GM21737 (cell line): ENCODE data around the gene REXO5.

Experiments
- ATAC-seq: cut with Tn5 transposase; IDR thresholded peaks from one replicate; pipeline ENCODE4 v1.9.1; 2021; ENCODE audit warnings: mild to moderate bottlenecking, moderate library complexity; ENCODE audit not compliant: unreplicated experiment

Gene REXO5

GRCh38 chr16:20870122-20870820 is 63.9 kb downstream of the REXO5 start:
- ATAC-seq: no peak

DNA sequence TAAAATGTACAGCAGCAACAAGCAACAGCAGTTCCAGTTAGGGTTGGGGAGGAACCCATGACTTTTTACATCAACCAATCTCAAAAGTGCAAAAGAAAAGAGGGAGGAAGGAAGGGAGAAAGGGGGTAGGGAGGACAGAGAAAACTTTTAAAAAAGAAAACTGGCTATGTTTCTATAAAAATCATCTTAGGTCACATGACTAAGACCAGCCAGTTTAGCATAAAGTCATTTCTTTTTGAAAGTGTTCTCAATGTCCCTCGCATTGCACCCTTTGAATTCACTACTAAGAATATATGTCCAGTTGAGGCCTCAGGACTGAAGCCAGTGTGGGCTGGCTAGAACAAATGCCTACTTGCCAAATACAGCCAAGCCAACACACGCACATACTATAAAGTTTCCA is 64.9 kb downstream of the REXO5 start:
- ATAC-seq: no peak

DNA sequence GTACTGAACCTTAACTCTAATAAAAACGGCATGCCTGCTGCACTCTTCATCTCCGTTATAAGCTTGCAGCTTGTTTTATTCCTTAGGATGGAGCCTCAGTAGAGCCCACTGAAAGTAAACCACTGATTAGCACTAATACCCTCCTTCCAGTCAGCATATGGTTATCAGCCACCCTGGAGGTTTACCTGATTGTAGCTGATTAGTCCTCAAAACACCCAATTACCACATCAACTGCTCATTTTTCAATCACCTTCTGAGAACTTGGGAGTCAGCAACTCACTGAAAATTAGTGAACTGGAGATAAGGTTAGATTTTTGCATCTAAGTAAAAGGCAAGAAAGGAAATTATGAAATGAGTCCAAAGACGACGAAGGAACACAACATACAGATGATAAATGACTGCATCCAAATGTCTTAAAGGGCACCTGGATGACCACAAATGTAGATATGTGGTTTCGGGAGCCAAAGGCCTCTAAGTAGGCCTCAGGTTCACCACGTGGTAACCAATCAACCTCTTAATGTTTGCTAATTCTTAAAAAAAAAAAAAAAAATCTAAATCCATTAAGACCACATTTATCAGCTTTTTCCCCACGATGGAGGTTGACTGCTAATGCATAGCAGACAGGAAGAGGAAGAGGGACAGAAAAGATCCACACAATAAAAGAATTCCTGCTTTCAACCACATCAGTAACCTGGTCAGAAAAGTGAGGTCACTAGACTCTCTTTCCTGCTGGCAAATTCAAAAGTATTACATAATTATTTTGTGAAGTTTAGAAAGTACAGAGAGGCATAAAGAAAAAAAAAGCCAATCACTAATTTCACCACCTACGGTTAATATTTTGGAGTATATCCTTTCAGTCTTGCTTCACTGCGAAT is 65.9 kb downstream of the REXO5 start:
- ATAC-seq: no peak

GRCh38 chr16:20873331-20873730 is 67.0 kb downstream of the REXO5 start:
- ATAC-seq: no peak

- ATAC-seq: no peak
These were observed 67.8 kb downstream of the REXO5 start for GRCh38 chr16:20874088-20874581.

DNA sequence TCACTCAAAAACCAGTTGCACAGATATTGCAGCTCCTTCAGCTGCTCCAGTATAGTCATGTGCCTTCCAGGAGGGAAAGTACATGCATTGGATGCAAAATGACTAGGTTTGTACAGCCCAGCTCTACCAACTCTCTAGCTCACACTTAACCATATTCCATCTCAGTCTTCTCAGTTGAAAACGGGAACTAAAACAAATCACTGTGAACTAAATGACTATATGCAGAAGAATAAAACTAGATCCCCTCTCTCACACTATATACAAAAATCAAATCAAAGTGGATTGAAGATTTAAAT is 69.0 kb downstream of the REXO5 start:
- no peak for ATAC-seq

DNA sequence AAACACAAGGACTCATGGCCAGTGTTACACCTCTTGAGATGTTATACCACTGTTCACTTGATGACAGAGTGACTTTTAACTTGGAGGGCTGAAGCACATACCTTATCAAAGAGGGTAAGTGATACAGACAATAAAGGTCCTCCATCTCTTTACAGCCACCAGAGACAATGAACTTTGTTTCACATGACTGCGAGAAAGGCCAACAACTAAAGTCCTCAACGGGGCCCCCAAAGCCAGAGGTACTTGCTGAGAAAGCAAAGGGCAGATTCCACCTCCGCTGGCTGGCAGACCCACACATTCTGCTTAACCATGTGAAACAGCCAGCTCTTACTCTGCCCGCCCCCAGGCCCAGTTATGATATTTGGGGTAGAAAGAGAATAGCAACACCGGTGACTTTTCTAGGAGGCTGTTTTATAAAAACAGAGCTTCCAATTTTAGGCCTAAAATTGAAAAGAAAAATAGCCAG is 72.4 kb downstream of the REXO5 start:
- no peak for ATAC-seq

DNA sequence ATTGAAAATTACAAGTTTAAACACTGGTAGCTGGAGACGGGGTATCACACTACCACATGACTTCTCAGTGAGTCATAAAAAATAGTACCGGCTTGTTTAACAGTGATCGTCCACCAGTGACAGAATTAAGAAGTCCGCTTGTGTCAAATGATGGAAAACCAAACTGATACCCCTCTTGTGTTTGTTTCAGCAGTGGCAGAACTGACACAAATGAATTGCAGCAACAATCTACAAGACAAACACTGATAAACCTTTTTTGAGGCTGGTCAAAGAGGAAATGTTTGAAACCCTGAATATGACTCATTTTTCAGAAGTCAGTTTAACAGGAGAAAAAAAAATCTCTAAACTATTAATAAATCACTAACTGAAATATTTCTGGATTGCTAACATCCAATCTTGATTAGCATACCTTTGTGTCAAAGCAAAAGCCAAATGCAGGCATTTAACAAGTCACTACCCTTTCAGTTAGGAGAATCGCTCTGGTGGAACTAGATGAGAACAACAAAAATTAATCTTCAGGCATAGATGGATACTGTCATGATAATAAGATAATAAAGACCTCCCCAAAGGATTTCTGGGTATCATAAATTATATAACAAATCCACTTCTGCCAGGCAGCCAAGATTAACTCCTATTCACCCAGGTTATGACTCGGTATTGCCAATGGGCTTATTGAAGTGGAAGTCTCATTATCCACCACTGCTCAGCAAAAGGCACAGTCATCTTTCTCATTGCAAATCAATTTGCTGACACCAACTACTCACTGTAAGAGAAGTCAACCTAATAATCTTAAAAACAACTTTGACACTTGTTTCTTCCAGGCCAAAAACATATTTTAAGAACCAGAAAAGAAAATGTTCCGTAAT is 73.1 kb downstream of the REXO5 start:
- no peak for ATAC-seq

GRCh38 chr16:20880867-20881502 is 74.7 kb downstream of the REXO5 start:
- ATAC-seq: no peak

GRCh38 chr16:20881503-20881878 is 75.2 kb downstream of the REXO5 start:
- no peak for ATAC-seq

- ATAC-seq: no peak
These were observed 77.4 kb downstream of the REXO5 start for GRCh38 chr16:20883554-20884239.

GRCh38 chr16:20884240-20884556 is 77.9 kb downstream of the REXO5 start:
- ATAC-seq: no peak

DNA sequence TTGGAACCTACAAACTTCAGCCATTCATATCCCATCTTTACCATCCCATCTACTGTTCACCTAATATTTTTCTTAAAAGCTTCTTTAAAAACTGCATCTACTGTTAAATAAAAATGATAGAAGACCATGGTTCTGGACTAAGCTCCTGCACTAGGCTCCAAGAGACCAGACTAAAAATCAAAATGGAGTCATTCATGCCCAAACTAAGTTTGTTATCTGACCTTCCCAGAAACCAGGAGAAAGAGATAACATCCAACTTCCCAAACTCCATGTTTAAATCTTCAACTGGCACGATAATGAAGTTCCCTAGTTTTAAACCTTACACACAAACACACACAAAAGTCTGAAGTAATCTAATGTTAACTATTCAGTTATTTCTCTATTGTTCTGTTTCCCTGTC is 80.0 kb downstream of the REXO5 start:
- no peak for ATAC-seq

DNA sequence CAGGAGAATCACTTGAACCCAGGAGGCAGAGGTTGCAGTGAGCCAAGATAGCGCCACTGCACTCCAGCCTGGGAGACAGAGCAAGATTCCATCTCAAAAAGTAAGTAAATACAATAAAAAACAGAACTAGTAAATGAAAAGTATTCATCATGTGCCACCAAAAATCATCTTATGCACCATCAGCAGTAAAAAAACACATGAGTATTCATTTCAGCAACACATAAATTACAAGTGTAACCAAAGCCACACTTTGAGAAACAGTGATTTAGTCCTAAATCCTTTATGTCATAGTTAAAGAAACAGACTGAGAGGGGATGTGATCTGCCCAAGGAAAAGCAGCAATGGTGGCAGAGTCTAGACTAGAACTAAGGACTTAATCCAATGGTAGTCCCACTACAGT is 80.9 kb downstream of the REXO5 start:
- no peak for ATAC-seq

- no peak for ATAC-seq
These were observed 83.4 kb downstream of the REXO5 start for GRCh38 chr16:20889625-20890275.

- no peak for ATAC-seq
These were observed 88.1 kb downstream of the REXO5 start for GRCh38 chr16:20894388-20894787.

DNA sequence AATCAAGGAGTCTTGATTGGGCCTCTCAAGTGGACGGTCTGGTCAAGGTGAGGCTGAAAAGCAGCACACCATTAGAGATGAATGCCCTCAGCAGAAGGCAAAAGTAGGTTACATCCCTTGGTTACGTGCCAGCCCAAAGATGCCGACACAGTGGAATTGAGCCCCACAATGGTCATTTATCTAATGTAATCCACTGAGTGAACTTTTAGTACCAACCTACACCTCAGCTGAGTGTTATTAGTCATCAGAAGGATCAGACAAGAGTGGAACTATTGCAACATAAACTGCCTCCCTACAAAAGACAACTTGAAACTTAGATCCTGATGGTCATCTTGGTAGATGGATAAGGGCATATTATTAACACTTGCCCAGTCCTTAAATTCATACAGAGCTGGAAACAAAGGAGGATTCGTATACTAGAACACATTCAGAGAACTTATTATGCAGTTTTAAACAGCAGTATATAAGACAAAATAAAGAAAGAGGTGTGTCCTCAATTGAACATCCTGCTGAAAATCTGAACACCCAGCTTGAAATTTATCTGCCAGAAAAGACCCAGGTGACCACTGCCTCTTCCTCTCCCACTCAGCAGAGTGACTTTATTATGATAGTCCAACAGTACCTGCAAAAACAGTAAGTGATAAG is 91.0 kb downstream of the REXO5 start:
- ATAC-seq: no peak

DNA sequence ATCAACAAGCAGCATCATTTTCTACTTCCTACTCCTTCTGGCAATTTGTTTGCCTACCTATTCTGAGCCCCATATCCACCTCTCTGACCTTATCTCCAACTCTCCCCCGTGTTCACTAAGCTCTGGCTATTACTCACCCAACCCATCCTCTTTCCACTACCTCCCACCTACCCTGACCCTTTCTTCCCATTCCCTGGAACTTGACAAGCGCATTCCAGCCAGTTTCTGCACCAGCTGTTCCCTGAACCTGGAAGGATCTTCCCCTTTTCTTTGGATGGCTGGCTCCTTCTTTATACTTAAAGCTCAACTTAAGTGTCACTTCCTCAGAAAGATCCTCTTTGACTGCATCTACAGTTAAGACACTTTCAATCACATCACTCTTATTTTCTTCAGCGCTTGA is 91.6 kb downstream of the REXO5 start:
- ATAC-seq: no peak

DNA sequence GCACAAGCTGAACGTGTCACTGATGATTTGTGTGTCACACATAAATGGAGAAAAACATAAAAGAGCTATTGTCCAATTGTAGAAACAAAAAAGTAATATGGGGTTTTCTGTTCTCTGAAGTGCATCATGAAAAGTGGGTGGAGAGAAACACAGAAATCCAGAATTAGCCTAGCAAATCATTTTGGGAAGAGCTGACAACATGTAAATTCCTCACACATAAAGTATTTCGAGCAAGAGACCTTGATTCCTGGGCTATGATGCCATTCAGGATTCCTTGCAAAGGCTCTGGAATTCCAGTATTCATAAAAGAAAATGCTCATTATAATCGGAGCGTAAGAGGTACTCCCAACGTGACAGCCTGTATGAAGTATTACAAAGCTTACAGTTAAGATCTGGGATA is 92.7 kb downstream of the REXO5 start:
- ATAC-seq: no peak
